OCI-LY1 (cell line): ENCODE results near the gene SPAG9.

Source experiments
- CTCF ChIP-seq: fragments of 200-600 bp; sonication (generic), shearing (Covaris generic); IDR thresholded peaks from 2 replicates; pipeline ENCODE4 v1.5.1; 2017; ENCODE audit warnings: mild to moderate bottlenecking, antibody characterized with exemption, low read length, moderate library complexity, mixed read lengths
- EZH2 ChIP-seq: fragments of 200-600 bp; sonication (generic), shearing (Covaris generic); IDR thresholded peaks from 2 replicates; pipeline ENCODE4 v1.8.0; 2017; ENCODE audit warnings: borderline replicate concordance, mixed run types, mild to moderate bottlenecking, antibody characterized with exemption, low read length, moderate library complexity, mixed read lengths

GRCh38 chr17:50924800-50925199, 195.9 kb downstream of the SPAG9 start:
- TF ChIP-seq CTCF (no peak), EZH2 (no peak)
